ENCODE measurements around the gene ZNF468.
"Not testable (repeated sequence)": the region's sequence is repeated elsewhere in the genome, so short reads cannot be mapped to it uniquely, and the experiment has no call there.

DNA sequence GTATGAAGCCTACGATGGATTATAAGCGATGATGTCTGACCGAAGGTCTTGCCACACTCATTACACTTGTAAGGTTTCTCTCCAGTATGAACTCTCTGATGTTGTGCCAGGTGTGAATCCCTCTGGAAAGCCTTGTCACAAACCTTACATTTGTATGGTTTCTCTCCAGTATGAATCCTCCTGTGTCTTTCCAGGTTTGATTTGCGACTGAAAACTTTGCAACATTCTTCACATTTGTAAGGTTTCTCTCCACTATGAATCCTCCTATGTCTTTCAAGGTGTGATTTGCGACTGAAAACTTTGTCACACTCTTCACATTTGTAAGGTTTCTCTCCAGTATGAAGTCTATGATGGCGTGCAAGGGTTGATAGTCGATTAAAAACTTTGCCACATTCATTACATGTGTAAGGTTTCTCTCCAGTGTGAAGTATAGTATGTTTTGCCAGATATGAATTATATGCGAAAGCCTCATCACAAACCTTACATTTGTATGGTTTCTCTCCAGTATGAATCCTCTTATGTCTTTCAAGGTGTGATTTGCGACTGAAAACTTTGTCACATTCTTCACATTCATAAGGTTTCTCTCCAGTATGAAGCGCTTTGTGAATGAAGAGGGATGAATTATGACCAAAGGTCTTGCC is 16.5 kb downstream of the ZNF468 start:
- TF ChIP-seq POLR2A (IDR thresholded peaks at IDR 0.05): not testable (repeated sequence)
- TF ChIP-seq, protein P1, sequence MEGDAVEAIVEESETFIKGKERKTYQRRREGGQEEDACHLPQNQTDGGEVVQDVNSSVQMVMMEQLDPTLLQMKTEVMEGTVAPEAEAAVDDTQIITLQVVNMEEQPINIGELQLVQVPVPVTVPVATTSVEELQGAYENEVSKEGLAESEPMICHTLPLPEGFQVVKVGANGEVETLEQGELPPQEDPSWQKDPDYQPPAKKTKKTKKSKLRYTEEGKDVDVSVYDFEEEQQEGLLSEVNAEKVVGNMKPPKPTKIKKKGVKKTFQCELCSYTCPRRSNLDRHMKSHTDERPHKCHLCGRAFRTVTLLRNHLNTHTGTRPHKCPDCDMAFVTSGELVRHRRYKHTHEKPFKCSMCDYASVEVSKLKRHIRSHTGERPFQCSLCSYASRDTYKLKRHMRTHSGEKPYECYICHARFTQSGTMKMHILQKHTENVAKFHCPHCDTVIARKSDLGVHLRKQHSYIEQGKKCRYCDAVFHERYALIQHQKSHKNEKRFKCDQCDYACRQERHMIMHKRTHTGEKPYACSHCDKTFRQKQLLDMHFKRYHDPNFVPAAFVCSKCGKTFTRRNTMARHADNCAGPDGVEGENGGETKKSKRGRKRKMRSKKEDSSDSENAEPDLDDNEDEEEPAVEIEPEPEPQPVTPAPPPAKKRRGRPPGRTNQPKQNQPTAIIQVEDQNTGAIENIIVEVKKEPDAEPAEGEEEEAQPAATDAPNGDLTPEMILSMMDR (IDR thresholded peaks at IDR 0.05): not testable (repeated sequence)
